Esophagus (tissue), 2 donors: ENCODE measurements around the gene DPYSL3. TPM values are rescaled to one million over a fixed set of nuclear protein-coding genes. Genes with fewer than 3 reads are reported as not detected.

ENCODE experiments used
- H3K27ac ChIP-seq, 2 donors: one replicate each; pipeline ENCODE4 v1.5.1; 2013; ENCODE audit warnings: low read depth in 2 of 2, mild to moderate bottlenecking in 2 of 2, inconsistent platforms in 1 of 2, low read length in 1 of 2, moderate library complexity in 1 of 2
- H3K27me3 ChIP-seq, 2 donors: one replicate each; pipeline ENCODE4 v1.6.1; 2013; ENCODE audit warnings: low read length in 2 of 2, control low read depth in 1 of 2, mild to moderate bottlenecking in 1 of 2; ENCODE audit not compliant: insufficient read depth in 2 of 2, control insufficient read depth in 1 of 2
- H3K36me3 ChIP-seq, 2 donors: one replicate each; pipeline ENCODE4 v1.6.1; 2013; ENCODE audit warnings: low read length in 1 of 2; ENCODE audit not compliant: control insufficient read depth in 2 of 2, insufficient read depth in 2 of 2
- H3K4me1 ChIP-seq, 2 donors: one replicate each; pipeline ENCODE4 v1.6.1; 2013; ENCODE audit warnings: low read length in 1 of 2; ENCODE audit not compliant: control insufficient read depth in 2 of 2, insufficient read depth in 2 of 2
- H3K4me3 ChIP-seq, 2 donors: one replicate each; pipeline ENCODE4 v1.5.1; 2013; ENCODE audit warnings: low read length in 2 of 2, mild to moderate bottlenecking in 2 of 2, low read depth in 1 of 2, moderate library complexity in 1 of 2
- H3K9me3 ChIP-seq, 2 donors: one replicate each; pipeline ENCODE4 v1.6.1; 2013; ENCODE audit warnings: mild to moderate bottlenecking in 2 of 2, low read depth in 1 of 2, low read length in 1 of 2, moderate library complexity in 1 of 2; ENCODE audit not compliant: control insufficient read depth in 2 of 2, insufficient read depth in 1 of 2
- WGBS, 2 donors: extraction: QIAGEN DNeasy Blood & Tissue Kit; methylation state at CpG; one replicate each; pipeline ENCODE4 v1.1.7; 2013; 5-methylcytosine and 5-hydroxymethylcytosine counted together
- polyA plus RNA-seq, 2 donors: library from polyadenylated mRNA; stranded (reverse); fragments of 200-250 nt; gene quantifications; one replicate each; pipeline ENCODE4 v1.2.3, GENCODE V29; 2013
- donor health status: healthy with polysubstance abuse.
- donor health status: Bipolar disorder and iron deficiency.

The DPYSL3 gene
- polyA plus RNA-seq, 2 donors, result 7.2 to 22.1 TPM

- no peaks in the 10 kb centered on the region for H3K4me1 ChIP-seq
- no peak overlapping the region for H3K4me3 ChIP-seq
- H3K36me3 ChIP-seq, result no peaks in the 10 kb centered on the region
- H3K27ac ChIP-seq, result no peak overlapping the region
- WGBS, 2 donors, result 60% methylated on average over 3 of the region's 3 CpGs
- H3K9me3 ChIP-seq, result no peaks in the 10 kb centered on the region
- no peaks in the 10 kb centered on the region for H3K27me3 ChIP-seq
Observed at GRCh38 chr5:147481874-147482705, 27.8 kb downstream of the DPYSL3 start.

- Histone ChIP-seq H3K36me3 (no peaks in the 10 kb centered on the region), H3K27ac (no peak overlapping the region), H3K4me1 (no peaks in the 10 kb centered on the region), H3K27me3 (no peaks in the 10 kb centered on the region), H3K9me3 (no peaks in the 10 kb centered on the region), H3K4me3 (no peak overlapping the region)
- WGBS, 2 donors, result 38 to 54% methylated on average over 1 of the region's 1 CpG
Observed at GRCh38 chr5:147481376-147481775, 28.5 kb downstream of the DPYSL3 start.

GRCh38 chr5:147479949-147480348 is 29.9 kb downstream of the DPYSL3 start:
- no peaks in the 10 kb centered on the region for H3K36me3 ChIP-seq
- H3K4me1 ChIP-seq, result no peaks in the 10 kb centered on the region
- 25 to 39% methylated on average over 6 of the region's 6 CpGs for WGBS, 2 donors
- H3K9me3 ChIP-seq, result no peaks in the 10 kb centered on the region
- peak overlapping the region in 1 of 2 donors; percentile 68 for H3K27ac ChIP-seq
- no peaks in the 10 kb centered on the region for H3K27me3 ChIP-seq
- H3K4me3 ChIP-seq, result no peak overlapping the region

- Histone ChIP-seq H3K4me3 (no peak overlapping the region), H3K4me1 (no peaks in the 10 kb centered on the region), H3K36me3 (no peaks in the 10 kb centered on the region), H3K27me3 (no peaks in the 10 kb centered on the region), H3K9me3 (no peaks in the 10 kb centered on the region), H3K27ac (peak overlapping the region in 1 of 2 donors; percentile 3)
Observed at GRCh38 chr5:147479444-147479843, 30.4 kb downstream of the DPYSL3 start.

- no peaks in the 10 kb centered on the region for H3K27me3 ChIP-seq
- H3K4me3 ChIP-seq, result no peak overlapping the region
- no peak overlapping the region for H3K27ac ChIP-seq
- no peaks in the 10 kb centered on the region for H3K4me1 ChIP-seq
- H3K36me3 ChIP-seq, result no peaks in the 10 kb centered on the region
- WGBS, 2 donors, result 92% methylated on average over 1 of the region's 1 CpG
- no peaks in the 10 kb centered on the region for H3K9me3 ChIP-seq
Observed at GRCh38 chr5:147474140-147474539, 35.7 kb downstream of the DPYSL3 start.

DNA sequence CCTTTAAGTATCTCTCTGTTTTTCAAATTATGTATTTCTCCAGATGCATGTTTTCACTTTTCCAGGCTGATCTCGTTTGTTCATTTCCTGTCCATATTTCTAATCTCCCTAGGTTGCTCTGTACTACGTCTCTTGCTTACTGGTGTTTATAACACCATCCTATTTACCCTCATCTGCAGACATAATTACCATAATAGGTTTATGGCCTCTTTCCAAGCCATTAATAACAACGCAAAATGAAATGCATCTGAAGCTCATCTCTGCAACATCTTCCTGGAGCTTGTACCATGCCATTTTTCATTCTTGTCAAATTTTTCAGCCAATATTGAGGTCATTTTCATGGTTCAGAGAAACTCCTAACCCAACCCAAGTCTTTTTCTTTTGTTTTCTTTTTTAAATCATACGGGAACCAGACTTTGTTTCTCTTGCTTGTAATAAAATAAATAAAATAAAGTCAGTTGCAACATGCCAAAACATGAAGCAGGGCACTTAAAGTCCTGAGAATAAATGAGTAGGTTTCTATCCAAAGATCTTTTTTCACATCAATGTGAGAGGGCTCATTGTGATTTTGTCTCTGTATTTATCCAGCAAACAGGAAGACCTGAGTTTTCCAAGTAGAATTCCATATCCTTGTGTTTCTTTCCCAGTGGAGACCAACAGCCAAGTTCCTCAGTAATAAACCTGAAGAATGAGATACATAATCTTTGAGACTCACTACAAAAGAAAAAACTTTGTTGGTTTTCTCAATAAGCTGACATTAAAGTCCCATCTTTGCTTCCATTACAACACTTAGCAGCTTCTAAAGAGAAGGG is 37.0 kb downstream of the DPYSL3 start:
- 17 to 38% methylated on average over 4 of the region's 4 CpGs for WGBS, 2 donors
- no peaks in the 10 kb centered on the region for H3K27me3 ChIP-seq
- no peak overlapping the region for H3K4me3 ChIP-seq
- H3K4me1 ChIP-seq, result no peaks in the 10 kb centered on the region
- no peak overlapping the region for H3K27ac ChIP-seq
- H3K9me3 ChIP-seq, result no peaks in the 10 kb centered on the region
- no peaks in the 10 kb centered on the region for H3K36me3 ChIP-seq

- Histone ChIP-seq H3K27me3 (no peaks in the 10 kb centered on the region), H3K27ac (no peak overlapping the region), H3K4me3 (no peak overlapping the region), H3K9me3 (no peaks in the 10 kb centered on the region), H3K4me1 (no peaks in the 10 kb centered on the region), H3K36me3 (no peaks in the 10 kb centered on the region)
- WGBS, 2 donors, result 72 to 73% methylated on average over 1 of the region's 1 CpG
Observed at GRCh38 chr5:147467973-147468508, 41.8 kb downstream of the DPYSL3 start.

- H3K4me3 ChIP-seq, result no peak overlapping the region
- H3K4me1 ChIP-seq, result no peaks in the 10 kb centered on the region
- 68 to 73% methylated on average over 6 of the region's 6 CpGs for WGBS, 2 donors
- no peaks in the 10 kb centered on the region for H3K9me3 ChIP-seq
- no peaks in the 10 kb centered on the region for H3K27me3 ChIP-seq
- H3K27ac ChIP-seq, result no peak overlapping the region
- H3K36me3 ChIP-seq, result no peaks in the 10 kb centered on the region
Observed at GRCh38 chr5:147466360-147466980, 43.4 kb downstream of the DPYSL3 start.

GRCh38 chr5:147465747-147466146 is 44.1 kb downstream of the DPYSL3 start:
- H3K27ac ChIP-seq, result no peak overlapping the region
- no peaks in the 10 kb centered on the region for H3K27me3 ChIP-seq
- no peak overlapping the region for H3K4me3 ChIP-seq
- H3K4me1 ChIP-seq, result no peaks in the 10 kb centered on the region
- H3K36me3 ChIP-seq, result no peaks in the 10 kb centered on the region
- no peaks in the 10 kb centered on the region for H3K9me3 ChIP-seq
- 50 to 78% methylated on average over 3 of the region's 3 CpGs for WGBS, 2 donors
